H1 (cell line): ENCODE measurements around the gene NFXL1. TPM values are rescaled to one million over a fixed set of nuclear protein-coding genes. Genes with fewer than 3 reads are reported as not detected.
A peak's percentile ranks its signal among the peaks of the same experiment; 100 is the strongest.

Experiments
- CTCF ChIA-PET: fragments of 300-600 bp; sonication (Branson Sonifier 250); formaldehyde crosslinking; loops from one replicate; lab custom pipeline; 2021; ENCODE audit not compliant: partially characterized antibody; lab: Charles Lee
- POLR2A ChIA-PET: fragments of 300-600 bp; sonication (Branson Sonifier 250); formaldehyde crosslinking; loops from one replicate; lab custom pipeline; 2021; ENCODE audit warnings: inconsistent platforms; ENCODE audit not compliant: partially characterized antibody; lab: Charles Lee
- DNase-seq, 2 experiments: peaks; one replicate each; pipeline versions ENCODE4 v3.0.0 to v3.0.0-alpha.2; 2010 to 2022; ENCODE audit warnings: low spot score in 2 of 2, low read depth in 1 of 2, mixed read lengths in 1 of 2
- FAIRE-seq: peaks from 2 replicates; lab custom pipeline; 2011; peaks lifted over from hg19 to GRCh38; lab: Jason Lieb, UNC
- H2AFZ ChIP-seq: 2 replicates; pipeline ENCODE4 v1.8.1; 2012; ENCODE audit warnings: low read length, inconsistent platforms
- H2AK5ac ChIP-seq: 2 replicates; pipeline ENCODE4 v1.6.1; 2013; ENCODE audit warnings: low read depth, low read length
- H2BK120ac ChIP-seq: replicated peaks from 2 replicates; pipeline ENCODE3; 2013; ENCODE audit warnings: low read depth, low read length, inconsistent platforms
- H2BK12ac ChIP-seq: 2 replicates; pipeline ENCODE4 v1.6.1; 2013; ENCODE audit warnings: low read depth, low read length
- H2BK15ac ChIP-seq: 2 replicates; pipeline ENCODE4 v1.6.1; 2013; ENCODE audit warnings: low read length
- H2BK20ac ChIP-seq: 2 replicates; pipeline ENCODE4 v1.6.1; 2013; ENCODE audit warnings: low read length
- H2BK5ac ChIP-seq: 2 replicates; pipeline ENCODE4 v1.6.1; 2013; ENCODE audit warnings: low read depth, low read length
- H3K14ac ChIP-seq: 2 replicates; pipeline ENCODE4 v1.6.1; 2013; ENCODE audit warnings: inconsistent platforms; ENCODE audit not compliant: insufficient read length
- H3K18ac ChIP-seq: 2 replicates; pipeline ENCODE4 v1.6.1; 2013; ENCODE audit warnings: low read length; ENCODE audit errors: extremely low read depth
- H3K23ac ChIP-seq: 2 replicates; pipeline ENCODE4 v1.6.1; 2013; ENCODE audit warnings: inconsistent platforms; ENCODE audit not compliant: insufficient read length
- H3K23me2 ChIP-seq: 2 replicates; pipeline ENCODE4 v1.6.1; 2013; ENCODE audit warnings: low read depth, low read length
- H3K27ac ChIP-seq: 2 replicates; pipeline ENCODE4 v1.6.1; 2011; ENCODE audit warnings: low read depth, low read length, inconsistent platforms
- H3K27me3 ChIP-seq, 4 experiments: replicated peaks in 1 of 4; 1 replicate in 1 of 4; 2 replicates in 3 of 4; pipeline versions ENCODE4 v1.6.1 to v1.8.1; 2011 to 2013; ENCODE audit warnings: low read length in 3 of 4, mild to moderate bottlenecking in 3 of 4, inconsistent platforms in 2 of 4, mixed read lengths in 2 of 4, moderate library complexity in 1 of 4; ENCODE audit not compliant: control insufficient read depth in 3 of 4, insufficient read depth in 3 of 4; ENCODE audit errors: extremely low read depth in 1 of 4
- H3K36me3 ChIP-seq, 4 experiments: 2 replicates each; pipeline versions ENCODE4 v1.6.1 to v1.8.1; 2011 to 2013; ENCODE audit warnings: mild to moderate bottlenecking in 4 of 4, low read length in 3 of 4, moderate library complexity in 2 of 4, control low read depth in 1 of 4, inconsistent platforms in 1 of 4; ENCODE audit not compliant: insufficient read depth in 4 of 4, control insufficient read depth in 2 of 4
- H3K4ac ChIP-seq: replicated peaks from 2 replicates; pipeline ENCODE3; 2013; ENCODE audit warnings: low read length, low read depth, mixed read lengths, inconsistent platforms; ENCODE audit not compliant: insufficient read length
- H3K4me1 ChIP-seq, 4 experiments: replicated peaks in 1 of 4; 1 replicate in 1 of 4; 2 replicates in 3 of 4; pipeline versions ENCODE4 v1.6.1 to v1.8.1; 2011 to 2013; ENCODE audit warnings: low read length in 3 of 4, inconsistent platforms in 2 of 4, mixed read lengths in 1 of 4; ENCODE audit not compliant: insufficient read depth in 4 of 4, control insufficient read depth in 3 of 4
- H3K4me2 ChIP-seq, 2 experiments: 2 replicates each; pipeline versions ENCODE4 v1.6.1 to v1.8.1; 2011 to 2013; ENCODE audit warnings: low read depth in 2 of 2, low read length in 2 of 2, control low read depth in 1 of 2, inconsistent platforms in 1 of 2, mild to moderate bottlenecking in 1 of 2; ENCODE audit not compliant: insufficient read depth in 1 of 2
- H3K4me3 ChIP-seq, 4 experiments: fragments of 200-600, 300-600 bp in 1 of 4; sonication (generic), shearing (Covaris generic), sonication (Bioruptor Twin) in 1 of 4; 2 replicates each; pipeline versions ENCODE4 v1.5.1 to v1.8.1; 2011 to 2016; ENCODE audit warnings: low read length in 4 of 4, low read depth in 3 of 4, control low read depth in 2 of 4, inconsistent platforms in 2 of 4, mild to moderate bottlenecking in 2 of 4, mixed read lengths in 1 of 4, moderate library complexity in 1 of 4; ENCODE audit not compliant: insufficient read depth in 2 of 4; ENCODE audit errors: extremely low read depth in 1 of 4
- H3K56ac ChIP-seq: replicated peaks from 2 replicates; pipeline ENCODE3; 2013; ENCODE audit warnings: low read depth, mild to moderate bottlenecking, mixed read lengths, low read length, inconsistent platforms; ENCODE audit not compliant: insufficient read length
- H3K79me1 ChIP-seq: 2 replicates; pipeline ENCODE4 v1.6.1; 2013; ENCODE audit warnings: low read depth, low read length, control low read depth
- H3K79me2 ChIP-seq, 2 experiments: 2 replicates each; pipeline versions ENCODE4 v1.6.1 to v1.8.1; 2012 to 2013; ENCODE audit warnings: low read length in 2 of 2, mild to moderate bottlenecking in 2 of 2, inconsistent platforms in 1 of 2; ENCODE audit not compliant: insufficient read depth in 2 of 2, control insufficient read depth in 1 of 2
- H3K9ac ChIP-seq, 4 experiments: replicated peaks in 1 of 4; 1 replicate in 1 of 4; 2 replicates in 3 of 4; pipeline versions ENCODE4 v1.6.1 to v1.8.1; 2011 to 2013; ENCODE audit warnings: low read depth in 3 of 4, low read length in 3 of 4, control low read depth in 2 of 4, mild to moderate bottlenecking in 2 of 4, moderate library complexity in 2 of 4, inconsistent platforms in 1 of 4; ENCODE audit errors: extremely low read depth in 1 of 4
- H3K9me3 ChIP-seq, 2 experiments: 2 replicates each; pipeline versions ENCODE4 v1.6.1 to v1.8.1; 2012 to 2013; ENCODE audit warnings: mild to moderate bottlenecking in 2 of 2, moderate library complexity in 2 of 2, control low read depth in 1 of 2, inconsistent platforms in 1 of 2, low read depth in 1 of 2, low read length in 1 of 2, mixed read lengths in 1 of 2; ENCODE audit not compliant: insufficient read depth in 2 of 2
- H4K20me1 ChIP-seq, 2 experiments: replicated peaks in 1 of 2; 2 replicates each; pipeline versions ENCODE3 to v1.8.1; 2011 to 2013; ENCODE audit warnings: inconsistent platforms in 2 of 2, low read length in 2 of 2, mild to moderate bottlenecking in 1 of 2; ENCODE audit not compliant: insufficient read depth in 2 of 2, control insufficient read depth in 1 of 2
- H4K5ac ChIP-seq: 2 replicates; pipeline ENCODE4 v1.6.1; 2013; ENCODE audit warnings: low read length, low read depth, mixed read lengths, inconsistent platforms; ENCODE audit not compliant: insufficient read length
- H4K8ac ChIP-seq: 2 replicates; pipeline ENCODE4 v1.8.0; 2013; ENCODE audit warnings: mild to moderate bottlenecking, moderate library complexity, low read length, inconsistent platforms; ENCODE audit not compliant: insufficient read depth; ENCODE audit errors: extremely low read depth
- H4K91ac ChIP-seq: replicated peaks from 2 replicates; pipeline ENCODE3; 2013; ENCODE audit warnings: low read length, mixed read lengths, inconsistent platforms; ENCODE audit not compliant: insufficient read length
- BRCA1 ChIP-seq: IDR thresholded peaks from 2 replicates; pipeline ENCODE4 v1.6.1; 2012; ENCODE audit warnings: low read depth, low read length, improper control_type of control experiment
- CEBPB ChIP-seq: IDR thresholded peaks from 2 replicates; pipeline ENCODE4 v1.6.1; 2012; ENCODE audit warnings: low read depth, low read length
- CHD1 ChIP-seq: IDR thresholded peaks from 2 replicates; pipeline ENCODE4 v1.6.1; 2012; ENCODE audit warnings: low read depth, low read length, improper control_type of control experiment
- CTBP2 ChIP-seq: IDR thresholded peaks from 2 replicates; pipeline ENCODE4 v1.7.0; 2011; ENCODE audit warnings: borderline replicate concordance, mild to moderate bottlenecking, moderate library complexity, mixed read lengths, low read length; ENCODE audit not compliant: insufficient read depth, insufficient read length
- GABPA ChIP-seq: IDR thresholded peaks from 2 replicates; pipeline ENCODE4 v1.6.1; 2011; ENCODE audit warnings: mild to moderate bottlenecking, low read length, moderate library complexity, borderline replicate concordance; ENCODE audit not compliant: insufficient read depth
- KDM1A ChIP-seq: fragments of 200-600, 300-600 bp; sonication (generic); IDR thresholded peaks from 2 replicates; pipeline ENCODE4 v1.7.1; 2016; ENCODE audit warnings: mild to moderate bottlenecking, low read length, borderline replicate concordance
- KDM4A ChIP-seq: IDR thresholded peaks from one replicate; pipeline ENCODE4 v1.7.1; 2012; ENCODE audit warnings: low read depth, mild to moderate bottlenecking, moderate library complexity, low read length, inconsistent platforms; ENCODE audit not compliant: severe bottlenecking
- POU5F1 ChIP-seq: IDR thresholded peaks from 2 replicates; pipeline ENCODE4 v1.6.1; 2011; ENCODE audit warnings: low read depth, mild to moderate bottlenecking, low read length, moderate library complexity
- SRF ChIP-seq: IDR thresholded peaks from 2 replicates; pipeline ENCODE4 v1.6.1; 2011; ENCODE audit warnings: mild to moderate bottlenecking, low read depth, low read length, moderate library complexity
- TAF7 ChIP-seq: optimal IDR thresholded peaks from 2 replicates; pipeline ENCODE3; 2011; ENCODE audit warnings: low read depth, mild to moderate bottlenecking, inconsistent platforms, low read length, moderate library complexity, borderline replicate concordance
- TEAD4 ChIP-seq: IDR thresholded peaks from 2 replicates; pipeline ENCODE4 v1.6.1; 2012; ENCODE audit warnings: low read depth, low read length, inconsistent platforms, mixed read lengths
- ZNF274 ChIP-seq: IDR thresholded peaks from 2 replicates; pipeline ENCODE4 v1.7.0; 2012; ENCODE audit warnings: low read length, borderline replicate concordance; ENCODE audit errors: extremely low read depth
- WGBS, 2 experiments: shearing (Covaris generic) in 1 of 2; methylation state at CpG; one replicate each; pipeline versions ENCODE4 v1.1.6 to v1.1.7; 2013 to 2015; ENCODE audit warnings: low lambda C conversion rate in 2 of 2, mixed read lengths in 2 of 2, inconsistent platforms in 1 of 2, low coverage in 1 of 2, missing lambda C conversion rate in 1 of 2; ENCODE audit not compliant: insufficient replicate concordance in 2 of 2, insufficient coverage in 1 of 2, insufficient read length in 1 of 2; ENCODE audit errors: extremely low coverage in 1 of 2, missing lambda C conversion rate in 1 of 2; 5-methylcytosine and 5-hydroxymethylcytosine counted together
- polyA plus RNA-seq, 7 experiments: library from polyadenylated mRNA; depleted of rRNA in 3 of 7; stranded (reverse) in 5 of 7; unstranded in 2 of 7; fragments of >200 nt in 5 of 7; fragments of 200-250 nt in 2 of 7; gene quantifications; 1 replicate in 5 of 7; 2 replicates in 1 of 7; 4 replicates in 1 of 7; pipeline versions ENCODE4 v1.2.1 to v1.2.3, GENCODE V29; 2011 to 2013; ENCODE audit warnings: missing spikeins in 2 of 7, mixed read lengths in 2 of 7
- total RNA-seq: library from RNA; stranded (reverse); fragmentation: NEBNext Ultra II Directional; extraction: Animal tissue kit (Norgen Biotek cat#: 25700); gene quantifications from 2 replicates; pipeline ENCODE4 v1.2.1, GENCODE V29; 2021
- TF ChIP-seq, protein P1 (sequence below): IDR thresholded peaks from 2 replicates; pipeline ENCODE4 v1.6.1; 2012; ENCODE audit warnings: low read length, inconsistent platforms

NFXL1 gene
- total and polyA plus RNA-seq, 2 of the 8 experiments (the other 6 are each of a cell fraction or from before 2014, with no cell fraction given): 10.0 to 29.5 TPM

- H4K8ac ChIP-seq: no peak overlapping the region; the same call in 1 of the 2 replicates
- no peak overlapping the region for H4K5ac ChIP-seq
- H3K79me2 ChIP-seq: no peaks in the 10 kb centered on the region
- no peak overlapping the region for H3K4ac ChIP-seq
- FAIRE-seq (no peak), DNase-seq (no peak)
- no peak overlapping the region for H3K27ac ChIP-seq
- H2AK5ac ChIP-seq: no peak overlapping the region
- no peak overlapping the region for H4K91ac ChIP-seq
- H3K4me3 ChIP-seq: no peak overlapping the region
- H2BK5ac ChIP-seq: no peak overlapping the region
- no peak overlapping the region for H3K4me2 ChIP-seq
- no peak overlapping the region for H3K18ac ChIP-seq
- H3K14ac ChIP-seq: no peak overlapping the region
- no peak overlapping the region for H2BK15ac ChIP-seq
- H2AFZ ChIP-seq: no peak overlapping the region
- H3K79me1 ChIP-seq: no peaks in the 10 kb centered on the region
- H3K27me3 ChIP-seq: no peaks in the 10 kb centered on the region
- ChIA-PET POLR2A (no interaction called here), CTCF (interaction anchor here (0.9 to 2.9 kb wide), 7 partner anchors 10 to 137 kb away, joined by 3 to 12 read pairs (median 5); partner anchors contain the start of gene CORIN)
- H3K23ac ChIP-seq: no peak overlapping the region
- no peak overlapping the region for H2BK120ac ChIP-seq
- H3K4me1 ChIP-seq: no peaks in the 10 kb centered on the region
- H3K56ac ChIP-seq: no peak overlapping the region
- no peaks in the 10 kb centered on the region for H3K36me3 ChIP-seq
- no peaks in the 10 kb centered on the region for H3K23me2 ChIP-seq
- 83% methylated on average over 7 of the region's 7 CpGs; no CpG with 5 or more reads in 1 of the 2 experiments for WGBS, 2 experiments
- no peak overlapping the region for H2BK20ac ChIP-seq
- no peaks in the 10 kb centered on the region for H3K9me3 ChIP-seq
- H4K20me1 ChIP-seq: no peaks in the 10 kb centered on the region
- peak overlapping the region; percentile 27; the same call in 1 of the 2 replicates for H2BK12ac ChIP-seq
- no peak overlapping the region for H3K9ac ChIP-seq
- TF ChIP-seq TAF7 (no peak), POU5F1 (no peak), KDM1A (no peak), GABPA (no peak), CHD1 (no peak), CEBPB (no peak), BRCA1 (no peak), TEAD4 (no peak), ZNF274 (no peak), SRF (no peak), CTBP2 (no peak), KDM4A (no peak)
- TF ChIP-seq, protein P1, sequence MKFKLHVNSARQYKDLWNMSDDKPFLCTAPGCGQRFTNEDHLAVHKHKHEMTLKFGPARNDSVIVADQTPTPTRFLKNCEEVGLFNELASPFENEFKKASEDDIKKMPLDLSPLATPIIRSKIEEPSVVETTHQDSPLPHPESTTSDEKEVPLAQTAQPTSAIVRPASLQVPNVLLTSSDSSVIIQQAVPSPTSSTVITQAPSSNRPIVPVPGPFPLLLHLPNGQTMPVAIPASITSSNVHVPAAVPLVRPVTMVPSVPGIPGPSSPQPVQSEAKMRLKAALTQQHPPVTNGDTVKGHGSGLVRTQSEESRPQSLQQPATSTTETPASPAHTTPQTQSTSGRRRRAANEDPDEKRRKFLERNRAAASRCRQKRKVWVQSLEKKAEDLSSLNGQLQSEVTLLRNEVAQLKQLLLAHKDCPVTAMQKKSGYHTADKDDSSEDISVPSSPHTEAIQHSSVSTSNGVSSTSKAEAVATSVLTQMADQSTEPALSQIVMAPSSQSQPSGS: no peak
Observed at GRCh38 chr4:47824840-47825239, 89.5 kb downstream of the NFXL1 start.
